ENCODE measurements around the gene PAPOLB. TPM values are rescaled to one million over a fixed set of nuclear protein-coding genes. Genes with fewer than 3 reads are reported as not detected.

Gene PAPOLB
- total and polyA plus RNA-seq, 2 of the 4 experiments (the other 2 are of a cell fraction), result under 0.01 TPM; not detected in 1

DNA sequence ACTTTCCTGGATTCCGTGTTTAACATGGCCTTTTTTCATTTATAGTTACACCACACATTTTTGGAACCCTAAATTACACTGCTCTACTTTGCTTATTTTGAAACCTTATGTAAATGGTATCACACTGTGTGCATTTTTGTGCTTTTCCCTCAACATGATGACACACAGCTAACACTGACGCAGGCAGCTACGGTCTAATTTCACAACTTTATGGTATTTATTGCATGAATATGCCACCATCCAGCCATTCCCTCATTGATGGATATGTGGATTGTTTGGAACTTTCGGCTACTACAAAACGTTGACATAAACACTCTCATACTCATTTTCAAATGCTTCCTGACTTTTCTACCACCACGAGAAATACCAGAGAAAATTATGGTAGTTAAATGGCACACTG, 6.9 kb downstream of the PAPOLB start:
- no peak overlapping the region for H2BK15ac ChIP-seq (ENCODE audit: low read depth, low read length)
- intact Hi-C loops (cut with micrococcal nuclease), result no loop called here
- H3K9ac ChIP-seq (ENCODE audit: low read depth, low read length), result no peak overlapping the region
- H2AFZ ChIP-seq (replicated peaks; ENCODE audit: low read length, poor library complexity), result no peak overlapping the region
- no peak overlapping the region for H2BK20ac ChIP-seq (ENCODE audit: low read depth, low read length)
- H3K4me1 ChIP-seq (ENCODE audit: control insufficient read depth, insufficient read depth, low read length), result no peaks in the 10 kb centered on the region
- H2BK5ac ChIP-seq (ENCODE audit: low read depth, low read length, poor library complexity, severe bottlenecking), result no peak overlapping the region
- CTCF ChIA-PET, result no interaction called here
- no peak overlapping the region for H2AK9ac ChIP-seq (replicated peaks; ENCODE audit: low read depth, low read length, poor library complexity)
- H3K79me1 ChIP-seq (ENCODE audit: low read depth in 1 of 2, low read length in 2 of 2), result no peaks in the 10 kb centered on the region
- DNase-seq (peak; percentile 8), ATAC-seq (ENCODE audit: low read depth) (no peak)
- no CpG with 5 or more reads among the region's 6 CpGs for WGBS, 2 experiments (ENCODE audit: extremely low coverage in 2 of 2, insufficient read length in 1 of 2)
- H2BK120ac ChIP-seq (ENCODE audit: low read depth, low read length), result no peak overlapping the region
- H3K27me3 ChIP-seq (ENCODE audit: control insufficient read depth, insufficient read depth, low read length), result peaks cover 2% of the 10 kb centered on the region
- in situ Hi-C loops (cut with MboI; ENCODE audit: low sequenced_read_pairs), result no loop called here
- no peaks in the 10 kb centered on the region for H3K36me3 ChIP-seq (ENCODE audit: control insufficient read depth, insufficient read depth, low read length)
- no peak for TF ChIP-seq MXI1 (IDR thresholded peaks at IDR 0.05; ENCODE audit: borderline replicate concordance, low read depth, low read length)
- TF ChIP-seq, protein P1, sequence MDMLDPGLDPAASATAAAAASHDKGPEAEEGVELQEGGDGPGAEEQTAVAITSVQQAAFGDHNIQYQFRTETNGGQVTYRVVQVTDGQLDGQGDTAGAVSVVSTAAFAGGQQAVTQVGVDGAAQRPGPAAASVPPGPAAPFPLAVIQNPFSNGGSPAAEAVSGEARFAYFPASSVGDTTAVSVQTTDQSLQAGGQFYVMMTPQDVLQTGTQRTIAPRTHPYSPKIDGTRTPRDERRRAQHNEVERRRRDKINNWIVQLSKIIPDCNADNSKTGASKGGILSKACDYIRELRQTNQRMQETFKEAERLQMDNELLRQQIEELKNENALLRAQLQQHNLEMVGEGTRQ (IDR thresholded peaks at IDR 0.05; ENCODE audit: low read depth, low read length), result no peak
- no peak for TF ChIP-seq MAZ (IDR thresholded peaks at IDR 0.05; ENCODE audit: borderline replicate concordance, low read depth, low read length)
- TF ChIP-seq, protein P2, sequence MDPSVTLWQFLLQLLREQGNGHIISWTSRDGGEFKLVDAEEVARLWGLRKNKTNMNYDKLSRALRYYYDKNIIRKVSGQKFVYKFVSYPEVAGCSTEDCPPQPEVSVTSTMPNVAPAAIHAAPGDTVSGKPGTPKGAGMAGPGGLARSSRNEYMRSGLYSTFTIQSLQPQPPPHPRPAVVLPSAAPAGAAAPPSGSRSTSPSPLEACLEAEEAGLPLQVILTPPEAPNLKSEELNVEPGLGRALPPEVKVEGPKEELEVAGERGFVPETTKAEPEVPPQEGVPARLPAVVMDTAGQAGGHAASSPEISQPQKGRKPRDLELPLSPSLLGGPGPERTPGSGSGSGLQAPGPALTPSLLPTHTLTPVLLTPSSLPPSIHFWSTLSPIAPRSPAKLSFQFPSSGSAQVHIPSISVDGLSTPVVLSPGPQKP (IDR thresholded peaks at IDR 0.05; ENCODE audit: borderline replicate concordance, low read depth, low read length), result no peak
- no peak for TF ChIP-seq SMC3 (IDR thresholded peaks at IDR 0.05; ENCODE audit: low read depth, low read length)
- TF ChIP-seq NFE2L2 (IDR thresholded peaks at IDR 0.05; ENCODE audit: low read depth, low read length), result no peak
- TF ChIP-seq RFX5 (IDR thresholded peaks at IDR 0.05; ENCODE audit: low read depth, low read length), result no peak
- TF ChIP-seq RCOR1 (IDR thresholded peaks at IDR 0.05; ENCODE audit: insufficient replicate concordance, low read length), result no peak
- no peak for TF ChIP-seq POLR2A (IDR thresholded peaks at IDR 0.05; ENCODE audit: low read depth, low read length)
- TF ChIP-seq MAFK (IDR thresholded peaks at IDR 0.05; ENCODE audit: low read depth, low read length), result no peak
- no peak for TF ChIP-seq CEBPB (IDR thresholded peaks at IDR 0.05; ENCODE audit: low read depth, low read length)
- TF ChIP-seq, protein P3, sequence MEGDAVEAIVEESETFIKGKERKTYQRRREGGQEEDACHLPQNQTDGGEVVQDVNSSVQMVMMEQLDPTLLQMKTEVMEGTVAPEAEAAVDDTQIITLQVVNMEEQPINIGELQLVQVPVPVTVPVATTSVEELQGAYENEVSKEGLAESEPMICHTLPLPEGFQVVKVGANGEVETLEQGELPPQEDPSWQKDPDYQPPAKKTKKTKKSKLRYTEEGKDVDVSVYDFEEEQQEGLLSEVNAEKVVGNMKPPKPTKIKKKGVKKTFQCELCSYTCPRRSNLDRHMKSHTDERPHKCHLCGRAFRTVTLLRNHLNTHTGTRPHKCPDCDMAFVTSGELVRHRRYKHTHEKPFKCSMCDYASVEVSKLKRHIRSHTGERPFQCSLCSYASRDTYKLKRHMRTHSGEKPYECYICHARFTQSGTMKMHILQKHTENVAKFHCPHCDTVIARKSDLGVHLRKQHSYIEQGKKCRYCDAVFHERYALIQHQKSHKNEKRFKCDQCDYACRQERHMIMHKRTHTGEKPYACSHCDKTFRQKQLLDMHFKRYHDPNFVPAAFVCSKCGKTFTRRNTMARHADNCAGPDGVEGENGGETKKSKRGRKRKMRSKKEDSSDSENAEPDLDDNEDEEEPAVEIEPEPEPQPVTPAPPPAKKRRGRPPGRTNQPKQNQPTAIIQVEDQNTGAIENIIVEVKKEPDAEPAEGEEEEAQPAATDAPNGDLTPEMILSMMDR (conservative IDR thresholded peaks at IDR 0.05; ENCODE audit: low read depth, low read length), result no peak
- no peak for TF ChIP-seq RAD21 (IDR thresholded peaks at IDR 0.05; ENCODE audit: low read length)
- TF ChIP-seq FOS (IDR thresholded peaks at IDR 0.05; ENCODE audit: low read depth, low read length), result no peak
- TF ChIP-seq CHD1 (IDR thresholded peaks at IDR 0.05; ENCODE audit: low read depth, low read length), result no peak
- no peak for TF ChIP-seq BHLHE40 (IDR thresholded peaks at IDR 0.05; ENCODE audit: low read depth, low read length)
- H3K4me2 ChIP-seq (ENCODE audit: low read depth, low read length), result no peak overlapping the region
- H4K8ac ChIP-seq (ENCODE audit: low read depth in 2 of 2, low read length in 2 of 2), result no peak overlapping the region
- no peaks in the 10 kb centered on the region for H3K9me1 ChIP-seq (ENCODE audit: insufficient read depth, low read length)
- H3K56ac ChIP-seq (ENCODE audit: extremely low read depth, insufficient read depth, low read length), result no peak overlapping the region
- H3K18ac ChIP-seq (ENCODE audit: low read depth, low read length), result no peak overlapping the region
- H4K91ac ChIP-seq (ENCODE audit: insufficient read depth, low read depth, low read length), result no peak overlapping the region
- POLR2A ChIA-PET (ENCODE audit: unreplicated experiment), result no interaction called here
- no peak overlapping the region for H3K4me3 ChIP-seq (ENCODE audit: insufficient read depth, low read depth, low read length)
- no peak overlapping the region for H4K5ac ChIP-seq (ENCODE audit: low read depth, low read length)
- no peak overlapping the region for H3K14ac ChIP-seq (replicated peaks; ENCODE audit: low read depth, low read length)
- BruUV-seq (replicated peaks), result no TSS peak
- no peak overlapping the region for H3K27ac ChIP-seq (ENCODE audit: insufficient read depth, low read length)
- no peak overlapping the region for H2AK5ac ChIP-seq (ENCODE audit: low read depth, low read length)
- H4K20me1 ChIP-seq (ENCODE audit: insufficient read depth, low read length), result no peaks in the 10 kb centered on the region
- H3K23ac ChIP-seq (ENCODE audit: low read depth, low read length), result no peak overlapping the region
- H3K4ac ChIP-seq (ENCODE audit: low read depth, low read length), result no peak overlapping the region
- peaks cover 4% of the 10 kb centered on the region for H3K9me3 ChIP-seq (ENCODE audit: control insufficient read depth, insufficient read depth, low read length)
- dilution Hi-C loops (cut with HindIII; ENCODE audit: low sequenced_read_pairs, unreplicated experiment), result no loop called here
